DMS 273 (cell line): ENCODE results near the gene SV2B.

Experiments used
- DNase-seq: peaks from one replicate; lab custom pipeline; 2025; ENCODE audit not compliant: unreplicated experiment; lab: John Stamatoyannopoulos, UW

Gene SV2B

DNA sequence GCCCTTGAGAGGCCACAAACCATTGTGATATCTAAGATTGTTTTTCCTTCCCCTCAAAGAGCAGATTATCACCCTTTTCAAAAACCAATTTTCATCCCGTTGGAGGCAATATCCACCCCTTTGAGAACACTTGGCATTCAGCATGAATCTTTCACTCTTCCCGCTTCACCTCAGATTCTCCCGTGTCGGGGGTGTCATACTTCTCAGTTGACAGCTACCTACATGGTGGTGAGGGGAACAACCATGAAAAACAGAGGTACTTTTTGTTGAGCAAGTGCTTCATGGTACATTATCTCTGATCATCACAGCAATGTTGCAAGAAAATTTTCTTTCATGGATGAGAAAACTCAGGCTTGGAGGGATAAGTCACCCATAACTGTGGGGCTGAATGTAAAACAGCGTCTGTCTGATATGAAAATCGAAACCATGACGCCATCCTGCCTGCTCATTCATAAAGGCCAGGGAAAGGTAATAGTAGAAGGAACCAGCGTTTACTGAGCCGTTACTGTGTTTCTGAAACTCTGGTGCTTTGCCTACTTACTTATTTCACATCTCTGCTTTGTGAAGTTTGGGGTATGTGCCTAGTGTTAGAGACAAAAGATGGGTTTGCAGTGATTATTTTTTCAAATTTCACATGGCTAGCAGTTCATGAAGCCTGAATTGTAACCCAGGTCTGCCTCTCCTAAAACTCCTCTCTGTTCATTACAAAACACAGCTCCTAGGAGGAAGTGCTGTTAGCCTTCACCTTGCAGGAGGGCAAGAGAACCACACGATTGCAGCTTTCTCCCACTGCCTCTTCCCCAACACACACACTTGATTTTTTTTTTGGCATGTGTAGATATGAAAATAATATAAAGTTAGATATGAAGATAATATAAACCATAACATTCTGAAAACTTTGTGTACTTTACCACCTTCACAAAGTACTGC is 35.4 kb downstream of the SV2B start:
- no peak for DNase-seq

GRCh38 chr15:91136386-91136923 is 36.4 kb downstream of the SV2B start:
- DNase-seq, result no peak

DNA sequence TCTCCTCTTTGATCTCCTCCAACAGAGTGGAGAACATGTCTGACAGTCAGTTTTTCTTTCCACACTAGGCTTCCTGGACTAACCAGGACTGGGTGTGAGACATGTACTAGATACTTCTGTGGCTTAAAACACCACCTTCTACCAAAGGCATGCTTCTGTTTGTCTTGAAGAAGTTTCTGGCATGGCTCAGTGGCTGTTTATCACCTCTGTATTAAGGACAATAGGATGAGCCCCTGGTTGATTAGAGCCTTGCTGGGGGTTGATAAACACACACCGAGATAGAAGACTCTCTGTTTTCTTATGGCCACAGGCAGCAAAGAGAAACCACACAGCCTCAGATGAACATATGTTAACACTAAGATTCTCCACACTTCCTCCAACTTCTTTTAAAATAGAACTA is 40.5 kb downstream of the SV2B start:
- DNase-seq, result no peak

DNA sequence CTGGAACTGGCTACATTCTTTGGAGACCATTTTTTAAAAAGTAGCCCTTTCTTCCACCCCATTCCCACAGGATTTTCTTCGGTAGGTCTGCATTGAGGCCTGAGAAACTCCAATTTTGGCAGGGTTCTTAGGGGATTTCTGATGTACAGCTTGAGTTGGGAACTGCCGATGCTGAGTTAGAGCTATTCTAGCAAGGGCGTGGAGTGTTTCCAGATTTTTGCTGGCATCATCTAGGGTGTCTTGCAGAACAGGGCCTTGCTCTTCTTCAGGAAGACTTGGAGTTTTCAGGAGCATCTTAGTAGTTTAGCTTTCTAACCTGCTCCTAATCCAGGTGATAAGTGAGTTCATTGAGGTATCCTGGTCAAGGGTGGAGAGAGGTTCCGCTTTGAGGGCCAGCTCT is 41.0 kb downstream of the SV2B start:
- DNase-seq, result no peak

- peak; percentile 15 for DNase-seq
Measured at GRCh38 chr15:91142106-91142744, 42.2 kb downstream of the SV2B start.

DNA sequence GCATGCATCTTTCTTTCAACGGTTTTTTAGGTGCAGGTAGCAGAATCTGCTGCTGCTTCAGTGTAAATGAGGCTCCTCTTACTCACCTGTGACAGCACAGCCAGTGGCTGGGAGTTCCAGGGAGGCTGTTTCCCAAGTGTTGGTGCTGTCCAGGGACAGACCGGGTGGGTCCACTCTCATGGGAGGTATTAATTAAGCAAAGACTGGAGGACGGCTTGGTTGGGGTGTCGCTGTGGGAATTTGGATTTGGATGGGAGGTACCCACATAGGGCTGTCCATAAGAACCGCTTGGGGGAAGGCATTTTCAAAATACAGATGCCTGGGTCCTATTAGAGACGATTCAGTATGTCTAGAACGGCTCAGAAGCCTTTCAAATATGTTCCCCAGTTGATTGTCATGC is 42.9 kb downstream of the SV2B start:
- no peak for DNase-seq

- DNase-seq, result no peak
Measured at GRCh38 chr15:91146728-91147127, 46.7 kb downstream of the SV2B start.

GRCh38 chr15:91148243-91148642 is 48.2 kb downstream of the SV2B start:
- no peak for DNase-seq

- peak; percentile 91 for DNase-seq
Measured at GRCh38 chr15:91150502-91151160, 50.6 kb downstream of the SV2B start.

DNA sequence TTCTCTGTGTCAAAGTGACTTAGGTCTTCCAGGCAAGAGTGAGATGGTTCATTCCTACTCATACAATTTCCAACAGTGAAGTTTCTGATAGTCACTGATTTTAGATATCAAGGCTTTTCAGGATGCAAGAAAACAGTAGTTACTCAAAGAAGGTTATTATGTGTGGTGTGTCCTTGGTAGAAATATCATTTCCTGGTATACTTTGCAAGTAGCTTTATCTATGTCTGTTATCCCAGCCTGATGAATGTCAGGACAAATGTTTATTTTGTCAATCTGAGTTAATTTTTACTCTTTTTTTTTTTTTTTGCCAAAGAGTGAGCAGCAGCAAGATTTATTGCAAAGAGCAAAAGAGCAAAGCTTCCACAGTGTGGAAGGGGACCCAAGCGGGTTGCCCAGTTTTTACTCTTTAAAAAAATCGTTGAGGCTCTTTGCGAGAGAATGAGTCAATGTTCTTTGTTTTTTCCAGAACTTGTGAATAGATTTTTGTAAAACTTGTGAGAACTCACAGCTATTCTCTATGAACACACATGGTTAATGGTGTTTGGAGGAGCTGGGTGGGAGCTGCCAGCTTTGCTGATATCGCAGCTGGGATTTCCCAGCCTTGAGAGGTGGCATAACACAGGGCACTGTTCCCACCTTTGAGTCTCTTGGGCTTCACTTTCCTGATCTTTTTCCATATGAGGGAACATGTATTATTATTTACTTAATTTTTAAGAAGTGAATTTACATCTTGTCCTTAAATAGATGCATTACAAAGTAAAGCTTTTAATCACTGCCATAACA is 51.9 kb downstream of the SV2B start:
- DNase-seq, result no peak

DNA sequence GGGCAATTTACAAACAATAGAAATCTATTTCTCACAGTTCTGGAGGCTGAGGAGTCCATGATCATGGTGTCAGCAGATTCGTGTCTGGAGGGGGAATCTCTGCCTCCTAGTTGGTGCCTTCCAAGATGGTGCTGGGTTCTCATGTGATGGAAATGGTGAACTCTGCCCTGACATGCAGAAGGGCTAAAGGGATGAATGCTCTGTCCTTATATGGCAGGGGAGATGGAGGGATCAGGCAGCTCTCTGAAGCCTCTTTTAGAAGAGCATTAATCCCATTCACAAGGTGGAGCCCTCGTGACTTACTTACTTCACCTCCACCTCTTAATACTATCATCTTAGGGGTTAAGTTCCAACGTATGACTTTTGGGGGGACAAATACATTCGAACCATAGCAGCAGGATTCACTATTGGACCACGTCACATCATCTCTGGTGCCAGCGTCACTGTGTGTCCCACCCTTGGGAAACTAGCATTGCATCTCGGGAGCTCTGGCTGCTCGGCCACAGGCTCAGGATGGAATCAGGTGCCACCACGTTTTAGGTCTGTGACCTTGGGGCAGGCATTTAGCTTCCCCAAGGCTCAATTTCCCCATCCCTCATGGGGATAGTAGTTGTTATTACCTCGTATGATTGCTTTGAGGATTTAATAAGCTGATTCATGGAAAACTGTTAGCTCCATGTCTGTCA is 53.0 kb downstream of the SV2B start:
- no peak for DNase-seq

- no peak for DNase-seq
Measured at GRCh38 chr15:91153954-91154353, 53.9 kb downstream of the SV2B start.

DNA sequence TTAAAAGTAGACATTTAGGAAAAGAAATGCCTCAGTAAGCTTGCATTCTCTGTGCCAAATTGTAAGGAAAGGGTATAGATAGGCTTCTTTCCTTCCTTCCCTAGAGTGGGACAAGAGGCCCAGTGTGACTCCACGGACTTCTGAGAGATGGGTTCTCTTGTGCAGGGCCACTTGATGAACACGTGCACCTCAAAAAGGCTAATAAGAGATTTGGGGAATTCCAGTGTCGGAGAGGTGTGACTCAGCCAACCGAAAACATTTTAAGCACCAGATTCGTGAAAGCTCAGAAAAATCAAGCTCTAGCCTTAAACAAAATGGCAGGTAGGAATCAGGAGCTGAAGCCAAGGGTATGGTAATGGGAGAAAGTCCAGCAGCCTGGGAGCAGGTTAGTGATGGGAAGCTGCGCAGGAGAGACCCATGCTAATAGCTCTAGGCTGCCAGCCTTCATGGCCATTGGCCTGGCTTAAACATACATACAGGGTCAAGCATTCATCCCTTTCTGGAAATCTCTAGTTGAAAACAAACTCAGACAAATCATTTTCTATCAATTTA is 56.2 kb downstream of the SV2B start:
- no peak for DNase-seq

DNA sequence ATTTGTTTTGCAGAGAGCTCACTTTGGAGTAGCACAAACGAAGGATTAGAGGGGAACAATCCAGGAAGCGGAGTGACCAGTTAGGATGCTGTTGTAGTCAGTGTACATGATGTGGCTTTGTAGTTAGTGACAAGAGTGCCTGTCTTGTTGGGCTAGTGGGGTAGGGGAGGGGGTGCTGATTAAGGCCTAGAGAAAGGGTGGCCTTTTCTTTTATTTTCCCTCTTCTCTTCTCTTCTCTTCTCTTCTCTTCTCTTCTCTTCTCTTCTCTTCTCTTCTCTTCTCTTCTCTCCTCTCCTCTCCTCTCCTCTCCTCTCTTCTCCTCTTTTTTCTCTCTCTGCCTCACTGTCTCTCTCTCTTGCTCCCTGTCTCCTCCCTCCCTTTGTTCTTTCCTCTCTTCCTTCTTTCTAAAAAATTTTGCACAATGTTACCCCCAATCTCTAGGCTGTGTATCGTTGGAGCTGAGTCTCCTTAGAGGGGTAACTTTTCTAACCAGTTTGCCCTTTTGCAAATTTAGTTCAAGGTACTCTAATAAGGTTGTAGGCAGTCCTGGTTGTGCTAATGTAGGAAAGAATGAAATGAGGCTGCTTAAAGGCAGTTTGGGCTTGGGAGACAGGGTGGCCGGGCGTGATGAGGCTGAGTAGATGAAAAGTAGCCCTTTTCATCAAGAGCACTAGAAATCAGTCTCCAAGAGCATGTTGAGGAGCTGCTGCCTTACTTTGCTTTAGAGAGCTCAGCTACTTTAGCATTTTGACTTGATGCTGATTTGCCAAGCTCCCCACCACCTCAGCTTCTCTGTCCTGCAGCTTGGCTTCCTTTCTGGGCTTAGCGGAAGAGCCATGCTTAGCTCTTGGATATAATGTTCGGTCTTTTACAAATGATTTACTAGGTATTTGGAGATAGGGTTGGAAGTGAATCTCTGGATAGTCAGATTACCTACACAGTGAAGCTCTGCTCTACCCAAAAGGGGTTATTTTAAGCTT is 58.6 kb downstream of the SV2B start:
- no peak for DNase-seq

DNA sequence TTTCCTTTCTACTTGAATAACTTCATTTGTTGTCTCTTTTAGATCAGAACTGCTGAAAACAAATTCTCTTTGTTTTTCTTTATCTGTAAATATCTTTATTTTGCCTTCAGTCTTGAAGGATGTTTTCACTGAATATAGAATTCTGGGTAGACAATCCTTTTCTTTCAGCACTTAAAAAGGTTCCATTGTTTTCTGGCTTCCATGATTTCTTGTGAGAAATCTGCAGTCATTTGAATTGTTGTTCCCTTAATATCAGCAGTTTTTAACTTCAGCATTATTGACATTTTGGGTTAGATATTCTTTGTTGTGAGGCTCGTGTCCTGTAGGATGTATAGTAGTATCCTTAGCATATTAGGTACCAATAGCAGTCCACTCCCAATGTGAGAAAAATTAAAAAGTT is 65.8 kb downstream of the SV2B start:
- DNase-seq, result peak; percentile 13

- DNase-seq, result no peak
Measured at GRCh38 chr15:91168457-91168856, 68.4 kb downstream of the SV2B start.

DNA sequence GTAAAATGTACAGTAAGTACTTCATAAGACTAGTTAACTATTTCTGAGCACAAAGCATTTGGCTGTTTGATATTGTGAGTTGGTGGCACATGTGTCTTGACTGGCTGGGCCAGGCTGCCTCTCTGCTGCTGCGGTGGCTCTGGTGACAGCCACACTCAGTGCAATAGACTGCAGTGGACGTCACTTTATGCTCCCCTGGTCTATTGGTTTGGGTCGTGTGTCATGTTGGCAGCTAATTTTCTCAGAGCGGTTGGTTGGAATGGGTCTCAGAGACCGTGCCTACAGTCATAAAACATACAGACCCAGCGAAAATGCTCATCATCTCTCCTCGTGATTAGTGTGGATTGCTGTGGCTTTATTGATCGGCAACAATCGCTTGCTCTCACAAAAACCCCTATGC is 71.3 kb downstream of the SV2B start:
- no peak for DNase-seq

GRCh38 chr15:91182101-91182500 is 82.0 kb downstream of the SV2B start:
- no peak for DNase-seq

GRCh38 chr15:91183596-91183995 is 83.5 kb downstream of the SV2B start:
- DNase-seq, result no peak
